ENCODE measurements around the gene SLC37A1. TPM values are rescaled to one million over a fixed set of nuclear protein-coding genes. Genes with fewer than 3 reads are reported as not detected.
A peak's percentile ranks its signal among the peaks of the same experiment; 100 is the strongest.

The SLC37A1 gene
- total and polyA plus RNA-seq, 2 of the 13 experiments (the other 11 are each of a cell fraction or from before 2014, with no cell fraction given): 0.22 to 0.40 TPM

GRCh38 chr21:42561762-42562650 is 48.4 kb downstream of the SLC37A1 start (continued):
- TF ChIP-seq ELF1 (CRISPR knock-in tag; IDR thresholded peaks at IDR 0.05) (peak; percentile 67), TEF (CRISPR knock-in tag; IDR thresholded peaks at IDR 0.05) (no peak), ZNF609 (CRISPR knock-in tag; IDR thresholded peaks at IDR 0.05; ENCODE audit: borderline replicate concordance) (no peak), ZFP37 (CRISPR knock-in tag; IDR thresholded peaks at IDR 0.05; ENCODE audit: borderline replicate concordance) (no peak), HNF4A (CRISPR knock-in tag; IDR thresholded peaks at IDR 0.05) (peak; percentile 61), GATAD2A (CRISPR knock-in tag; IDR thresholded peaks at IDR 0.05) (peak; percentile 30; the same call in 1 of the 2 replicates), FOXA1 (IDR thresholded peaks at IDR 0.05) (no peak), FOXA1 (CRISPR knock-in tag; IDR thresholded peaks at IDR 0.05) (peak; percentile 39; the same call in 1 of the 2 replicates), IKZF5 (CRISPR knock-in tag; IDR thresholded peaks at IDR 0.05) (no peak), PBX2 (CRISPR knock-in tag; IDR thresholded peaks at IDR 0.05) (no peak), ATRX (CRISPR knock-in tag; IDR thresholded peaks at IDR 0.05; ENCODE audit: borderline replicate concordance) (no peak), ZBTB4 (CRISPR knock-in tag; IDR thresholded peaks at IDR 0.05; ENCODE audit: borderline replicate concordance) (no peak), ZNF883 (CRISPR knock-in tag; IDR thresholded peaks at IDR 0.05; ENCODE audit: not compliant biosample characterization) (no peak), ZNF557 (CRISPR knock-in tag; IDR thresholded peaks at IDR 0.05) (0 out of 2 replicates have a peak, but pooled peaks have one; percentile 20)

Data from HepG2 (cell line).